ENCODE data around the gene RPL10.

RPL10 gene

DNA sequence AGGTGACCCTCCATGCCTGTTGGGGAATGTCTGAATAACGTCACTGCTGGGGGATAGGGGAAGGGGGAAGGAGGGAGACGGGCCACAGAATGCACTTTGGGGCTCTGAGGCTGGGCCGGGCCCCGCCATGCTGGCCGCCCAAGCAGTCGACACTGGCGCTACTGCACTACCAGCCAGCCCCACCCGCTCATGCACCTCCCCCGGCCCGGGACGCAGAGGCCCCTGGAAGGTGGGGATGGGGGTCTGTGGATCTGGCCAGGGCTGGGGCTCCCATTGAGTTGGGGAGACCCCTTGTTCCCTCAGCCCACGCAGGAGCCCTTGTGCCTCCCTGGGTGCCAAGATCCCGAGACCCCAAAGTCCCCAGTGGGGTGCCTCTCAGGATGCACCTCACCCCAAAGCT lies 41.6 kb upstream of the RPL10 start:
- no peak overlapping the region for H3K4me3 ChIP-seq (ENCODE audit: low read length)
- TF ChIP-seq, protein P1, sequence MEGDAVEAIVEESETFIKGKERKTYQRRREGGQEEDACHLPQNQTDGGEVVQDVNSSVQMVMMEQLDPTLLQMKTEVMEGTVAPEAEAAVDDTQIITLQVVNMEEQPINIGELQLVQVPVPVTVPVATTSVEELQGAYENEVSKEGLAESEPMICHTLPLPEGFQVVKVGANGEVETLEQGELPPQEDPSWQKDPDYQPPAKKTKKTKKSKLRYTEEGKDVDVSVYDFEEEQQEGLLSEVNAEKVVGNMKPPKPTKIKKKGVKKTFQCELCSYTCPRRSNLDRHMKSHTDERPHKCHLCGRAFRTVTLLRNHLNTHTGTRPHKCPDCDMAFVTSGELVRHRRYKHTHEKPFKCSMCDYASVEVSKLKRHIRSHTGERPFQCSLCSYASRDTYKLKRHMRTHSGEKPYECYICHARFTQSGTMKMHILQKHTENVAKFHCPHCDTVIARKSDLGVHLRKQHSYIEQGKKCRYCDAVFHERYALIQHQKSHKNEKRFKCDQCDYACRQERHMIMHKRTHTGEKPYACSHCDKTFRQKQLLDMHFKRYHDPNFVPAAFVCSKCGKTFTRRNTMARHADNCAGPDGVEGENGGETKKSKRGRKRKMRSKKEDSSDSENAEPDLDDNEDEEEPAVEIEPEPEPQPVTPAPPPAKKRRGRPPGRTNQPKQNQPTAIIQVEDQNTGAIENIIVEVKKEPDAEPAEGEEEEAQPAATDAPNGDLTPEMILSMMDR (conservative IDR thresholded peaks at IDR 0.05; ENCODE audit: low read length): no peak
- no peak for DNase-seq (ENCODE audit: low read depth)

GRCh38 chrX:154357205-154357604 lies 41.0 kb upstream of the RPL10 start:
- DNase-seq (ENCODE audit: low read depth): no peak
- TF ChIP-seq, protein P1 (conservative IDR thresholded peaks at IDR 0.05; ENCODE audit: low read length): no peak
- H3K4me3 ChIP-seq (ENCODE audit: low read length): no peak overlapping the region

GRCh38 chrX:154358011-154358410 lies 40.2 kb upstream of the RPL10 start:
- no peak for DNase-seq (ENCODE audit: low read depth)
- H3K4me3 ChIP-seq (ENCODE audit: low read length): no peak overlapping the region
- TF ChIP-seq, protein P1 (conservative IDR thresholded peaks at IDR 0.05; ENCODE audit: low read length): no peak

GRCh38 chrX:154358829-154359228 lies 39.3 kb upstream of the RPL10 start:
- no peak overlapping the region for H3K4me3 ChIP-seq (ENCODE audit: low read length)
- TF ChIP-seq, protein P1 (conservative IDR thresholded peaks at IDR 0.05; ENCODE audit: low read length): no peak
- no peak for DNase-seq (ENCODE audit: low read depth)

- DNase-seq (ENCODE audit: low read depth): no peak
- no peak overlapping the region for H3K4me3 ChIP-seq (ENCODE audit: low read length)
- TF ChIP-seq, protein P1 (conservative IDR thresholded peaks at IDR 0.05; ENCODE audit: low read length): no peak
Measured at GRCh38 chrX:154359362-154360154, 38.6 kb upstream of the RPL10 start.

GRCh38 chrX:154360155-154360713 lies 37.9 kb upstream of the RPL10 start:
- H3K4me3 ChIP-seq (ENCODE audit: low read length): no peak overlapping the region
- TF ChIP-seq, protein P1 (conservative IDR thresholded peaks at IDR 0.05; ENCODE audit: low read length): no peak

More at GRCh38 chrX:154360155-154360713, 37.9 kb upstream of the RPL10 start:
- no peak for DNase-seq (ENCODE audit: low read depth)

All from AG10803 (cell line).